Measurements from ENCODE around the gene TMPRSS5.
"Not testable (repeated sequence)": the region's sequence is repeated elsewhere in the genome, so short reads cannot be mapped to it uniquely, and the experiment has no call there.

The TMPRSS5 gene

DNA sequence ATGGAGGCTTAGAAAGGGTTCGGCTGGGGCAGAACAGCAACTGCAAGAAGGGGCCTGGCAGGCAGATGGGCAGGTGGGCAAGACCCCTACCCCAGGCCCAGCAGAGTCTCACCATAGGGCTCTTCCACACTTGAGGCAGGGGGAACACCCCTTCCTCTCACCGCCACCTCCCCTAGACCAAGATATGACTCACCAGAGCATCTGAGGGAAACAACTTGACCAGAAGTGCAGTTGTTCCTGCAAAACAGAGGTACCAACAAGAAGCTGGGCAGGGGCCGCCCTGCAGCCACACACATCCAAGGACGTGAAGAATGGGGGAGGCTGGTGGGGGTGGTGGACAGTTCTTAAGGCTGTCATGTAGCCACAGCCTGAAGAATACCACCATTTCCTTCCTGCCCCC lies 10.9 kb downstream of the TMPRSS5 start:
- DNase-seq, result no peak

DNA sequence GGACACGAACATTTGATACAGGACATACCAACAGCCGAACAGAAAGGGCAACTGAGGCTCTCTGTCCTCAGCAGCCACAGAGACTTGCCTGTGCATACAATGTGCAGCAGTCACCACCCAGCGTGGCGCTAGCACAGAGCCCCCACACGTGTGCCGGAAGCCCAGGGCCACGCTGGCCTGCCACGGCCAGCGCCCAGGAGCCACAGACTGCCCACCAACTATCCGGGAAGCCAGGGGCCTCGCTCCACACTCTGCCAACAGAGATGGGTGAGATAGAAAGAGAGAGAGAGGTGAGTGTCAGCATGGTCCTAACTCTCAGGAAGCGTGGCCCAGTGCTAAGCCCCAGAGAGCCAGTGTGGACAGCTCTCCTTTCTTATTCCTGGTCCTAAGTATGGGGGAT lies 11.7 kb downstream of the TMPRSS5 start:
- DNase-seq, result no peak

DNA sequence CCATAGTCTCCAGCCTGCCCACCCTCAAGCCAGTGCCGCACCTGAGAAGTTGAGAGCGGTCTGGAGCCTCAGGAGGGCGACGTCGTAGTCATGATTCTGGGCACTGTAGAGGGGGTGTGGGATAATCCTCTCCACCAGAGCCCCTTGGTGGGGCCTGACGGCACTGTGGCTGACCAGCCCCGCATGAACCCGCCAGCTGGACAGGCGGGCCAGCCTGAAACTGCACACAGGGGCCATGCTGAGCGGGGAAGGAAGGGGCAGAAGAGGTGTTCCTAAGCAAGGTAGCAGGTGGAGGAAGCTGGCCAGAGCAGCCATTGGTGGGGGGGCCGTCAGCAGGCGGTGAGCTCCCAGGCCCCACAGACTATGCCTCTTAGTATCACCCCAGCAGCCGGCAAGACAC lies 13.1 kb downstream of the TMPRSS5 start:
- DNase-seq, result no peak

DNA sequence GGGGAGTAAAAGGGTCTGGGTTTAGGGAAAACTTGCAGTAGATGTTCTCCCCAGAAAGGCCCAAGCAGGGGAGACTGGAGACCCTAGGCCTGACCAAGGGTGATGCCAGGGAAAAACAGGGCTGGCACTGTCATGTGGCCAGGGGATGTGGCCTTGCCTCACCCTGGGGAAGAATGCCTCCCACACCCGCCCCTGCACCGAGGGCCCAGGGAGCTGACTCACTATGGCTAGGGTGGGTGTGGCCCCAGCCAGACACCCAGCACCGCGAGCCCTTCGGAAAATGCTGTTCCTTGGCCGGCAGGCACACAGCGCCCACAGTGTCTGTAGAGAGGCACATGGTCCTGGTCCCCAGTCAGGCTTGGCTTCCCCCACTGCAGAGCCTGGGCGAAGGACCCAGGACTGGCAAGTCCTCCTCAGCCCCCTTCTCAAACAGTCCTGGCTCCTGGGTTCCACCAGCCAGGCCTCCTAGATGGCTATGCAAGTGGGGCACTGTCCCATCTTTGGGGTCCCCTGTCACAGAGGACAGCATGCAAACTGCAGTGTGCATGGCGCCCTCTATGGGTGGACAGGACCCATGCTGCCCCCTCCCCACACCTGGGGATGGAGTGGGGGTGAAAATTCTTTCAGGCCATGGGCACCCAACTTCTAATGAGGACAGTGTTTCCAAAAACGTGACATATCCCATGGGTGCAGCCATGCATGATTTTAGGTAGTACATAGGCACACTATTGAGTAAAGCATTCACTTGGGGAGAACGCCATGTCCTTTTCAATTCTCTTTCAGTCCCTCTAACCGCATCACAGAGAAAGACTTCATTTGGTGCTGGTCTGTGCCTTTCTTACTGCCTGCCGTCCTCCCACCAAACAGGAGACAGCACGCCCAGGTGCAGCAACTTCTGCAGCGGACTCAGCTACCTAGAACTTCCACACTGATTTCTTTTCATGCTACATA lies 15.2 kb downstream of the TMPRSS5 start:
- no peak for DNase-seq

DNA sequence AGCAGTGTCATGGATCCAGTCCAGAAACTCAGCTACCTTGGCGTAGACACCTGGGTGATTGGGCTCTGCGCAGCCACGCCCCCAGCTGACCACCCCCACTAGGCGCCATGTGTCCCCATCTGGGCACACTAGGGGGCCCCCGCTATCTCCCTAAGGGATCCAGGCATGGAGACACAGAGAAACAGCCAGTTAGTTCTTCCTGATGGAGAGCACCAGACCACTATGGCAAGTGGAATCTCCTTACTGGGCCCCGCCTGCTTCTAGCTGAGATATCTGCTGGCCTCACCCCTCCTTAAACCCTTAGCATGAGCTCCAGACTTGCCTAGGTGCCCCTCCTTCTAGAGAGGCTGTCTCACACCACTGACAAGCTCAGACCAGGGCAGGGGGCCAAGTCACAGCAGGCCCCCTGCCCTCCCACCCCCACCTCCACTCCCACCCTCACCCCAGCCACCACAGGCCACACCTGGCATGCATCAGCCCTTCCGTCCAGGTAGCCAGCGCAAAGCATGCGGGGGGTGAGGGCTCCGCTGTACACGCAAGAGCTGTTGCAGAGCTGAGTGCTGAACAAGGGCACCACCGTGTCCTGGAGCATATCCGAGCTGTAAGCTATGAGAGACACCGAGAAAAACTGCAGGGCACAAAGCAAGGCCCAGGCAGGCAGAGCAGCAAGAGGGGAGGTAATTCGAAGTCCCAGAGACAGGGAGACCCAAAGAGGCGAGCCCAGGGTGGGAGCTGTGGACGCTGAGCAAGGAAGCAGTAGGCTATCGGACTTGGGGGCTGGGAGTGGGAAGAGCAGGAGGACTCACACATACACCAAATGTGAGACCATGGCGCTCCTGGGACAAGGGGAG lies 16.1 kb downstream of the TMPRSS5 start:
- no peak for DNase-seq

DNA sequence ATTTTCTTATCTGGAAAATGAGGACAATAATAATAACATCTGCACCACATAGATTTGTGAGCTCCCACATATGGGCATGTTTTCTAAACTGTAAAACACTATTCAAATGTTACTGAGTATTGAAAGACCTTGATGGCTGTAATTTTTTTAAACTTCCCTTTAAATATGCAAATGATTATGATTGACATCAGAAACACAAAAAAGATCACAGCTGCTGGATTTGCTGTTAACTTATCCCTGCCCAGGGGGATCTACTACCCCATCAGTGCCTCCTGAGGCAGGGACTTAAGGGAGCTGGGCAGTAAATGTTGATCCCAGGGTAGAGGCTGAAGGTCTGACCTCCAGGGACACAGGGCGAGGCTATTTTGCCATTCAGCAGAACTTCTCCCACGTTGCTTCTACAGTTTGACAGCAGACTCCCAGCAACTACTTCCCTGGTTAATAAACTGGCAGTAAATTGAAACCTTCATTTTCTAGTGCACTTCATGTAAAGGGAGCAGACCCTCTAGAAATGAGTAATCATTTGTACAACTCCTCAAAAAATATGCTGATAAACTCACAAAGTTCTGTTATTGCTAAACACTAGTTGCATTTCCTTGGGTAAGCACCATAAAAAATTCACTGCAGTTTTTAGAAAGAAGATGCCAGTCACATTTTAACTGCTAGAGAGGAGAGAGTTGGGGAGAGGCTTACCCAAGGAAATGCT lies 20.3 kb downstream of the TMPRSS5 start:
- DNase-seq, result no peak

DNA sequence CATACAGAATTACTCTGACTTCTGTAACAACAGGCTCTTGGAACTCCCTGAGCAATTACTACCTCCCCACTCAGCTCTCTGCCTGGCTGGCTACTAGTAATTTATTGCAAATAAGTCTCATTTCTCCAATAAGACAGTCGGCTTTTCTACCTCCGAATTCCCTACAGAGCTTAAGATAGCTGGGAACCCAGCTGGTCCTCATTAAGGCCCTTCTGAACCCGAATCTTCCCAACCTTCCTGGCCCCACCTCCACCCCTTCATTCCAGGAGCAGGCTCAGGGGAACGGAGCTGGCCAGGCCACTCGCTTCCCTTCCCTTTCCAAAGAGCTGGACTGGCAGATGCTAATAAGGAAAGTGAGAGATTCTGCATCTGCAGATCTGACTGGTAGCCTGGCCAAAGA lies 21.6 kb downstream of the TMPRSS5 start:
- DNase-seq, result no peak

DNA sequence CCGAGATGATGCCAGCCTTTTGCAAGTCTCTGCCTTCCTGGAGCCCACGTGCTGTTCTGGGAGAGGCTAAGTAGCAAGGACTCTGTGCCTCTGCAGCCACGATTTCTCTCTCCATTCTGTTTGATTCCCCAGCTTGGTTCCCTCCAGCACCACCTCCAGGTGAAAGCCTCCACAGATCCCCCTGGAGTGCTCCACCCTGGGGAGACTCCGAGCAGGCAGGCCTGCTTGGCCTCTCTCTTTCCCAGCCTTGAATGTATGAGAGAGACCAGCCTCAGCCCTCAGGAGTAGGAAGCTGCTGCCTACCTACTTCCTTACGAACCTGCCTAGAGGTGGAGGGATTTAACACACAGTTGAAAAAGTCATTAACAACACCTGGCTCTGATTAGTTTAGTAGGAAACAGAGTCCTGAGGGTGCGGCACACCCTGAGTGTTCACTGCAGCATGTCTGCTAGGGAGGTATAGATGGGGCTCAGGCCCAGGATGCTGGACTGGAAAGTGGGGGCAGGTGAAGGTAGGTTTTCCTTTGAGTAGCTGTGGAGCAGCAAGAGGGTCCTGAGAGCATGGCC lies 22.5 kb downstream of the TMPRSS5 start:
- no peak for DNase-seq

DNA sequence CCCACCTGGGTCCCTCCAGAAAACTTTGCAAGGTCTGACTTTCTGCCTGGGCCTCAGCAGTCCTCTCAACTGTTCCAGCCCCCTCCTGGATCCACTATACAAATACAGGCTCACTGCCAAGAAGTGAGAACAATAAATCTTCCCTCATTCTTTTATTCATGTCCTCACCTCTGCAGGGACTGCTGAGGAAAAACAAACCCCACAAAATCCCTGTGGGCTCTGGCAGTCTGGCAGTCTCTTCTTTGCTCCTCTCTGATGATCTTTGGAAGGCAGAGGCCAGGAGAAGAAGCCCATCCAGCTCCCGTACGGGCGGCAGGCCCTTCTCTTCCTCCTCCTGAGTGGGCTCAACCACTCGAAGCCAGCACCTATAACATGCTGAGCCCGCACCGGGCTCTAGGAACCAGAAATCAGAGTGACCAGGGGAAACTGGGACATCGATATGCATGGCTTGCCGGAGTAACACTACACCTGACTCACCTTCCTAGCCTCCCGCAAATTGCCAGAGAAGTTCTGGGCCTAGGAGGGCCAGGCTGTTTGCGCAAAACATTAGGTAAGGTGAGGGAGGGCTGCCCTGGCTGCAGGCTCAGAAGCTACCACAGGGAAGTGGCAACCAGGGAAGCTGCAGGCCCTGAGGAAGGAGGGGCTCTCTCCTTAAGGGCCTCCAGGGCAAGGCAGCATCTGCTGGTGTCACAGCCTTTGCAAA lies 24.2 kb downstream of the TMPRSS5 start:
- DNase-seq, result no peak

DNA sequence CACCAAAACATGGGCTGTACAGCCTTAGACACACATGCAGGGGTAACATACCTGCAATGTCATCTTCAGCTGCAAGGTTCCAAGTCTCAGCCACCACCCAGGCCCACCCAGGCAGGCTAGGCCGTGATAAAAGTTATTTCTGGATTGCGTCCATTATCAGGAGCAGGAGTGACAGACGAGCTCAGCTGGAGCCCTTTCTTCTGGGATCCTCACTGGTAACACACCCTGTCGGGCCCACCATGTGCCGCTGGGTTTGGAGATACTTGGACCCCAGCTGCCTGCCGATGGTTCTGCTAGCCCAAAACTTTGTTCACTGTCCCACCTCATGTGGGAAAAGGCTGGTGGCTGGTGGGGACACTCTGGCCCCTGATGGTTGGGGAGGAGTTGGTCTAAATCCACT lies 24.8 kb downstream of the TMPRSS5 start:
- DNase-seq, result no peak

DNA sequence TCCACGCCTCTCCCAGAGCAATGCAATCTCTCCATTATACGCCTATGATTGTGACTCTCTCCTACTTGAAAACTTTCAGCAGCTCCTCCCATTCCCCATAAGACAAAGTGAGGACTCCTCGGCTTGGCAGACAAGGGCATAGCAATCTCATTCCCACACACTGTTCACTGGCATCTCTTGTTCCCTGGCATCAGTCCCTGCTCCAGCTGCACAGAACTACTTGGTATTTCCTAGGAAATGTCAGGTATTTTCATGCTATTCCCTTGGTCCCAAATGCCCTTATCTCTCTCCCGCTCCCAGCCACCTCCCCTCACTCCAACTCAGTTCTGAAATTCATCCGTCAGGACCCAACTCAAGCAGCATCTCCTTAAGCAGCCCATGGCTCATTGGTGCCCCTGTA lies 28.4 kb downstream of the TMPRSS5 start:
- DNase-seq, result no peak

DNA sequence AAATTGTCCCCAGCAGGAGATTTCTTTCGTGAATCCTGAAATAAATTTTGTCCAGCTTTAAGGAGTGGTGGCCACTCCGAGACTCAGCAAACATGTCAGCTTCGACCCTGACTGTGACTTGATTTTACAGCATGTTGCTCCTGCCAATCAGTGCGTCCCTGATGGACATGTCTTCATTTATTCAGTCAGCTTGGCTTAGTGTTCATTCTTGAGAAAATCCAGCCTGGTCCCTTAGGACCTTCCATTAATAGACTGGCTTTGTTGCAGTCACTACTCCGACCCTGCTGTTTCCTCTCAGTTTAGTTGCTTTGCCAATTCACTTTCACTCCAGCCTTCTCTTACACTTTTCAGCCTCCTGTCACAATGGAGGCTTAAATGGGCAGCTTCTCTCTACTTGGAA lies 30.5 kb downstream of the TMPRSS5 start:
- no peak for DNase-seq

DNA sequence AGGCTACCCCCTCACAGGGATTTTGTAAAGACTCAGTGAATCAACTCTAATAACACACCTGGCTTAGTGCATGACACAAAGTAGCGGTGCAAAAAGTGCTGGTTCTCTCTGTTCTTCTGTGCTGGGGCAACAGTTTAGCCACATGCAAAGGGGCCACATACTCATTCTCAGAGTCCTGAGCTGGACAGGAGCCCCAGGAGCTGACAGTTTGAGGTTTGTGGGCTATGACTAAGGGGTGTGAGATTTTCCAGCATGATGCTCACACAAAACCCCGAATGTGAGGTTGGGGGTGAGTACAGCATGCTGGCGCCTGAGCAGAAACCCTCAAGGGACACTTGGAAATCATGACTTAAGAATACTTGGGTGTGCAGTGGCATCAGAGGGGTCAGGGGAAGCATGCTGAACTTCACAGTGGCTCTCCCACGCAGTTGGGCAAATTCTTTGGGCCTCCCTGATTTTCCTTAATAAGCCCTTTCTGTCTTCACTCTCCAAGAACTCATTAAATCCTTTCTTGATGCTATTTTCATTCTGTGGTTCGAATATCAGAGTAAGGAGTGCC lies 31.0 kb downstream of the TMPRSS5 start:
- DNase-seq, result no peak

DNA sequence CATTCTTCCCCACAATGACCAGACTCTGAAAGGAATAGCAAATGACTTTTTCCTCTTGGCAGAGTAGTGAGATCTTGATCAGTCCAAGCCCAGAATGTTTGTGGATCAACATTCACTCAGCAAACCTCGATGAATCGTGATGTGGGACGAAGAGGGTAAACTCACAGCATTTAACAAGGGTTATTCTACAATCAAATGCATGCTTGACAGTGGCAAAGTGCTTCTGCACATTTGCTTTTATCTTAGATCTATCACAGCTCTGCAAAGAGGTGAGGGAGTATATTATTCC lies 31.8 kb downstream of the TMPRSS5 start:
- DNase-seq, result no peak

DNA sequence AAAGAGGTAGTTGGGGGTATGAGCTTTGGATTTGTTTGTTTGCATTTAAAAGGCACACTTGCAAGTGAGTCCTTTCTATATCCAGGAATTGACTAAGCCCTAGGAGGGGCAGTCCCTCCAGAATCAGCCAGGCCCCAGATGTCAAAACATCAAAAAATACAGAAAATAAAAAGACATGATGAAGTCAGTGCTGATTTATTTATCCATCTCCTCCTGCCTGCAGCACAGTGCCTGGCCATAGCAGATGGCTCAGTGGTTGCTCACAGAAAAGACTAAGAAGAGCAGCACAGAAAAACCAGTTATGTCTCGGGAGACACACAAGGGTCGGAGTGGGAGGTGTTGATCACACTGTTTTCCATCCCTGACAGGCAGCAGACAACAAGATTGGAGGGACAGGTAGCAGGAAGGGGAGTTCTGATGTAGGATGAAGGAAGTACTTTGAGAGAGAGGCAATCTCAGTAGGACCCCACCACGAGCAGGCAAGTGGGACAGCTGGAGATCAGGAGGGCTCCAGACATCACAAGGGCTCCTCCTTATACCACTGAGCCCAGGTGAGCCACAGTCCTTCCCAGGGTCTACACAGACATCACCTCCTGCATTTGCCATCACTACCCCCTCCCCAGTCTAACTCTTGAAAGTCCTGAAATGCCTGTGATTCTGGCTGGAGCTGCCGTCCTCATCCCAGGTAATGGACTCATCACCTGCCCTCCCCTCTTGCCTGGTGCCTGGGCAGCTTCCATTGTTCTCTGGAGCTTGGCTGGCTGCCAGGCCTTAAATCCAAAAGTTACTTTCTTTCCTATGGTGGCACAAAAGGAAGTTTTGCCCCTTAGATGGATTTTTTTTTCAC lies 32.3 kb downstream of the TMPRSS5 start:
- DNase-seq, result no peak

DNA sequence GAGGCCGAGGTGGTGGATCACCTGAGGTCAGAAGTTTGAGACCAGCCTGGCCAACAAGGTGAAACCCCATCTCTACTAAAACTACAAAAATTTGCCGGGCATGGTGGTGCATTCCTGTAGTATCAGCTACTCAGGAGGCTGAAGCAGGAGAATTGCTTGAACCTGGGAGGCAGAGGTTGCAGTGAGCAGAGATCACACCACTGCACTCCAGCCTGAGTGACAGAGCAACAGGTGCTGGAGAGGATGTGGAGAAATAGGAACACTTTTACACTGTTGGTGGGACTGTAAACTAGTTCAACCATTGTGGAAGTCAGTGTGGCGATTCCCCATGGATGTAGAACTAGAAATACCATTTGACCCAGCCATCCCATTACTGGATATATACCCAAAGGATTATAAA lies 34.2 kb downstream of the TMPRSS5 start:
- DNase-seq, result not testable (repeated sequence)

DNA sequence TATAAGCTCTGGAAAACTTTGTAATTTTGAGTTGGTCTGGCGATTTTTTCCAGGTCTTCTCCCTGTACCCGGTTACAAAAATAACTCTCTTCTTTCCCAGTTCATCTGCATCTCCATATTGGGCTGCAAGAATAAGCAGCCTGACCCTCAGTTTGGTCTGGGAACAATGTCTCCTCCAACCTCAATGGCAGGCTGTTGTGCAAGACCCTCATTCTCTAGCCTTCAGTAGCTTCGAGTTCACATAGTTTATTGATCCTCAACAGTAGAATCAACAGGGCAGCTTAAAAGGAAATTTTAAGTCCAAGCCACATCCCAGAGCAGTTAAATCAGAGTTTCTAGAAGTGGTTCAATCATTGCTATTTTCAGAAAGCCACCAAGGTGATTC lies 35.3 kb downstream of the TMPRSS5 start:
- DNase-seq, result no peak

DNA sequence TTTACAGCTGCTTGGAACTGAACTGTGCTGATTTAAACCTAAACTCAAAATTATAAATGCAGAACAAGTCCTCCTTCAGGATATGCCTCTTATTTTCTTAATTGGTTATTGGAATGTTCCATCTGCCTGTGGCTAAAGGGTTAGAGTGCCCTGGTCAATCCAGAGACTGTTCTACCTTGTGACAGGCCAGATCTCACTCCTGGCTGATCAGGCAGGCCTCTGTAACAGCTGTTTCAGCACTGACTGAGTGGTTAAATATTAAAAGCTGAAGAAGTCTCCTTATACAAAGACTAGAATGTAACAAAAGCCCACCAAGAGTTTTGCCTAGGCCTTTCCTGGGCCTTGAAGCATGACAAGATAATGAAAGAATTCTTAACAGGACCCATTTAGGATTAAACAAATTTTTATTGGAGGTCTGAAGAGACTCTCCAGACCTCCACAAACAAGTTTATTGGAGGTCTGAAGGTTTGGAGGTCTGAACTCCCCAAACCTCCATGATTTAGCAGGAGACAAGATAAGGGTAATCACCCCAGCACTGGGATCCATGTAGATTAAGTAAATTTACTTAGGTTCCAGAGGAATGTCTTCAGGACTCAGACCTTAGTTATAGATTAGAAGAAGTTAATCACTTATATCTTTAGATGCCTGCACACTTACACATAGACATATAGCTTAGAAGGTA lies 35.8 kb downstream of the TMPRSS5 start:
- no peak for DNase-seq

DNA sequence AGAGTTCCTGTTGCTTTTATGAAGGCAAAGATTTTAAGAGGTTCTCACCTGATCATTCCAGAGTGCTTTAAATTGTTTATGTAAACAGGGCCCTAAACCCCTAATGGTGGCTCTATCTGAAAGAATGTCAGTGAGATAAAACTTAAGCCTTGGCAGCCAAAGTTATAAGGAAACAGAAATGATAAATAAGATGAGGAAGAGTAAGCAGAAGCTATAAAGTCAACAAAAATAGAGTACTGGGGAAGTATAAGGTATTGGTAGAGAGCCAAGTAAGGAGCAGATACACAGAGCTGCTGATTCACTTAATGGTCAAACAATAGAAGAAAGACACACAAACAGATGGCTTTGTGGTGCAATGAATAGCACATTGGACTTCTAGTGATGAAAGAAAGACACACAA lies 37.9 kb downstream of the TMPRSS5 start:
- no peak for DNase-seq

DNA sequence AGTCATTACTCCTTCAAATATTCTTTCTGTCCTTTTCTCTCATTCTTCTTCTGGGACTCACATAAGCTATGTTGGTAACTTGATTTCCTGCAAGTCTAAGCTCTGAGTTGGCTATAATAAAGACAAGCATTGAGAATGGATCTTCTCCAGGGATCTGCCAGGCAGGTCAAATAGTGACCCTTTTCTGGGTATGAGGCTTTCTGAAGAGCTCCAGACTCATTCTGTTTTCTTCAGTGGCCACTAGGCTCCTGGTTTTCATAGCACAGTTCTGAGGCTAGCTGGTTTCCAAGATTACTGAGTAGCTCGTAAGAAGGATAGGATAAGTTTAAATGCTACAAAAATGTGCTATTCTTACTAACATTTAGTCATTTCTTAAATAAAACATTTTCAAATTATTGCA lies 38.3 kb downstream of the TMPRSS5 start:
- no peak for DNase-seq

DNA sequence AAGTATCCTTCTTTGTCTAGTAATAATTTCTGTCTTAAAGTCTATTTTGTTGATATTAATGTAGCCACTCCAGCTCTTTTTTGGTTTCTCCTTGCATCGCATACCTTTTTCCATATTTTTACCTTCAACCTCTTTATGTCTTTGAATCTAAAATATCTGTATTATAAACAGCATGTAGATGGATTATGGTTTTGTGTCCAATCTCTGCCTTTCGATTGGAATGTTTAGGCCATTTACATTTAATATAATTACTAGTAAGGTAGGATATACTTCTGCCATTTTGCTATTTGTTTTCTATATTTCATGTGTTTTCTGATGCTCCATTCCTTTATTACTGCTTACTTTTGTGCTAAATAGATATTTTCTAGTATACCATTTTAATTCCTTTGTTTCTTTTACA lies 39.5 kb downstream of the TMPRSS5 start:
- no peak for DNase-seq
